DOHH2 (cell line): ENCODE data around the gene MGAT3.
"Not testable (repeated sequence)": the region's sequence is repeated elsewhere in the genome, so short reads cannot be mapped to it uniquely, and the experiment has no call there.

ENCODE experiments used
- H3F3A ChIP-seq: fragments of 200-600 bp; sonication (generic), shearing (Covaris generic); 2 replicates; pipeline ENCODE4 v1.6.0; 2016; ENCODE audit warnings: antibody characterized with exemption, mild to moderate bottlenecking; ENCODE audit not compliant: control insufficient read depth, insufficient read depth
- H3K27ac ChIP-seq: fragments of 200-600 bp; sonication (generic); 2 replicates; pipeline ENCODE4 v1.5.1; 2014; ENCODE audit warnings: low read depth, mild to moderate bottlenecking, low read length, moderate library complexity
- H3K27me3 ChIP-seq: fragments of 200-600 bp; sonication (generic); 2 replicates; pipeline ENCODE4 v1.6.1; 2014; ENCODE audit warnings: mild to moderate bottlenecking, low read length, mixed read lengths; ENCODE audit not compliant: control insufficient read depth
- H3K36me3 ChIP-seq: fragments of 200-600 bp; sonication (generic); 2 replicates; pipeline ENCODE4 v1.6.1; 2014; ENCODE audit warnings: mild to moderate bottlenecking, low read length, moderate library complexity, mixed read lengths; ENCODE audit not compliant: control insufficient read depth
- H3K4me1 ChIP-seq: fragments of 200-600 bp; sonication (generic); 2 replicates; pipeline ENCODE4 v1.6.1; 2014; ENCODE audit warnings: mild to moderate bottlenecking, low read length, mixed read lengths; ENCODE audit not compliant: control insufficient read depth
- H3K4me2 ChIP-seq: fragments of 200-600 bp; sonication (generic); 2 replicates; pipeline ENCODE4 v1.6.0; 2014; ENCODE audit warnings: mild to moderate bottlenecking, low read length, moderate library complexity
- H3K4me3 ChIP-seq: fragments of 200-600 bp; sonication (generic); 2 replicates; pipeline ENCODE4 v1.5.1; 2014; ENCODE audit warnings: mild to moderate bottlenecking, low read length, mixed read lengths
- H3K79me2 ChIP-seq: fragments of 200-600 bp; sonication (generic); 2 replicates; pipeline ENCODE4 v1.6.1; 2014; ENCODE audit warnings: mild to moderate bottlenecking, low read length, mixed read lengths; ENCODE audit not compliant: control insufficient read depth
- H3K9me2 ChIP-seq: fragments of 200-600 bp; sonication (generic); replicated peaks from 2 replicates; pipeline ENCODE4 v1.6.1; 2014; ENCODE audit warnings: mild to moderate bottlenecking, low read length, mixed read lengths; ENCODE audit not compliant: control insufficient read depth
- H3K9me3 ChIP-seq: fragments of 200-600 bp; sonication (generic); 2 replicates; pipeline ENCODE4 v1.6.1; 2014; ENCODE audit warnings: antibody characterized with exemption, low read length, mixed read lengths; ENCODE audit not compliant: control insufficient read depth, insufficient read depth
- H4K20me1 ChIP-seq: fragments of 200-600 bp; sonication (generic); 2 replicates; pipeline ENCODE4 v1.6.0; 2014; ENCODE audit warnings: low read depth, mild to moderate bottlenecking, antibody characterized with exemption, low read length, moderate library complexity; ENCODE audit not compliant: control insufficient read depth, insufficient read depth
- EZH2phosphoT487 ChIP-seq: fragments of 200-600 bp; sonication (generic); IDR thresholded peaks from 2 replicates; pipeline ENCODE4 v1.6.1; 2017; ENCODE audit warnings: borderline replicate concordance, mild to moderate bottlenecking, antibody characterized with exemption, low read length, moderate library complexity, mixed read lengths
- TF ChIP-seq, protein P1 (sequence below): fragments of 200-600 bp; sonication (generic); IDR thresholded peaks from one replicate; pipeline ENCODE4 v1.5.1; 2014; ENCODE audit warnings: antibody characterized with exemption, mild to moderate bottlenecking, low read depth, low read length; ENCODE audit not compliant: poor library complexity, severe bottlenecking

Gene MGAT3

DNA sequence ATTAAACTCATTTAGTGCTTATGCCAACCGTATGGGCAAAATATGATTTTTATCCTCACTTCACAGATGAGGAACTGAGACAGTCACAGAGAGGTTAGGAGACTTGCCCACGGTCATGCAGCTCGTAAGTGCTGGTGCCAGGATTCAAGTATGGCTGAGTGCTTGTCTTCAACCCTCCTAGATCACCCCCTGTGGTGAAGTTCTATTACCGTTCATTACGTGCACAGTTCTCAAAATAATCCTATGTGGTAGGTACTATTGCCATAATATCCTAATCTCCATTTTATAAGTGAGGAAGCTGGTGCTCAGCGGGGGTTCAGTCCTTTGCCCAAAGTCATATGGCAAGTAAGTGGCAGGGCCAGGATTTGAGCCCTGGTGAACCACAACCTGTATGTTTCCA, 46.8 kb downstream of the MGAT3 start:
- peaks cover 5% of the 10 kb centered on the region; the same call in 1 of the 2 replicates for H4K20me1 ChIP-seq
- no peaks in the 10 kb centered on the region for H3K9me2 ChIP-seq
- peak overlapping the region; percentile 91 for H3K4me2 ChIP-seq
- peaks cover 64% of the 10 kb centered on the region for H3K36me3 ChIP-seq
- peak overlapping the region; percentile 52; the same call in 1 of the 2 replicates for H3K27ac ChIP-seq
- H3K9me3 ChIP-seq = no peaks in the 10 kb centered on the region
- H3K79me2 ChIP-seq = peaks cover 65% of the 10 kb centered on the region
- peaks cover 22% of the 10 kb centered on the region for H3K4me1 ChIP-seq
- H3K27me3 ChIP-seq = no peaks in the 10 kb centered on the region
- peak overlapping the region; percentile 96 for H3K4me3 ChIP-seq
- H3F3A ChIP-seq = no peaks in the 10 kb centered on the region
- TF ChIP-seq, protein P1, sequence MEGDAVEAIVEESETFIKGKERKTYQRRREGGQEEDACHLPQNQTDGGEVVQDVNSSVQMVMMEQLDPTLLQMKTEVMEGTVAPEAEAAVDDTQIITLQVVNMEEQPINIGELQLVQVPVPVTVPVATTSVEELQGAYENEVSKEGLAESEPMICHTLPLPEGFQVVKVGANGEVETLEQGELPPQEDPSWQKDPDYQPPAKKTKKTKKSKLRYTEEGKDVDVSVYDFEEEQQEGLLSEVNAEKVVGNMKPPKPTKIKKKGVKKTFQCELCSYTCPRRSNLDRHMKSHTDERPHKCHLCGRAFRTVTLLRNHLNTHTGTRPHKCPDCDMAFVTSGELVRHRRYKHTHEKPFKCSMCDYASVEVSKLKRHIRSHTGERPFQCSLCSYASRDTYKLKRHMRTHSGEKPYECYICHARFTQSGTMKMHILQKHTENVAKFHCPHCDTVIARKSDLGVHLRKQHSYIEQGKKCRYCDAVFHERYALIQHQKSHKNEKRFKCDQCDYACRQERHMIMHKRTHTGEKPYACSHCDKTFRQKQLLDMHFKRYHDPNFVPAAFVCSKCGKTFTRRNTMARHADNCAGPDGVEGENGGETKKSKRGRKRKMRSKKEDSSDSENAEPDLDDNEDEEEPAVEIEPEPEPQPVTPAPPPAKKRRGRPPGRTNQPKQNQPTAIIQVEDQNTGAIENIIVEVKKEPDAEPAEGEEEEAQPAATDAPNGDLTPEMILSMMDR = no peak
- TF ChIP-seq EZH2phosphoT487 = no peak

DNA sequence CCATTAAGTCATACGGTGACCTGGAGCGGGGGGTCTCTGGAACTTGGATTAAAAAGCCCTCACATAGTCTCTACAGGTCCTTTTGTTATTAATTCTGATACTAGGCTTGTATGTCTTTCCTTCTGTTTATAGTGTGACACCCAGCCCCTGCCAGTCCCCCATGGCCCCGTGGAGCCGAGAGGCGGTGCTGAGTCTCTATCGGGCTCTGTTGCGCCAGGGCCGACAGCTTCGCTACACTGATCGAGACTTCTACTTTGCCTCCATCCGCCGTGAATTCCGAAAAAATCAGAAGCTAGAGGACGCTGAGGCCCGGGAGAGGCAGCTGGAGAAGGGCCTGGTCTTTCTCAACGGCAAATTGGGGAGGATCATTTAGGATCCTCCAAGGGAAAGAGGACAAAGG, 47.3 kb downstream of the MGAT3 start:
- Histone ChIP-seq H3K9me3 (no peaks in the 10 kb centered on the region), H3K36me3 (peaks cover 68% of the 10 kb centered on the region)

DNA sequence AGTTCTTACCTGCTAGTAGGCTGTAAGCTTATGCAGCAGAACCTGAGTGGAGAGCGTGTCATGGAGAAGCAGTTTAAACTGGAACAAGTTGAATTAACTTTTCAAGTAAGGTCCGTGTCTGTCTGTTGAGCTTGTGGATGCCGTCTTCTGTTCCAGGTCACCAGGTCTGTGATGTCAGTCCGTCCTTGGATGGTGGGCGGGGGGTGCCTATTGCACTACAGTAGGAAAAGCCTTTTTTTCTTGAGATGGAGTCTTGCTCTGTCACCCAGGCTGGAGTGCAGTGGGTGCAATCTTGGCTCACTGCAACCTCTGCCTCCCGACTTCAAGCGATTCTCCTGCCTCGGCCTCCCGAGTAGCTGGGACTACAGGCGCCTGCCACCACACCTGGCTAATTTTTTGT, 50.2 kb downstream of the MGAT3 start:
- Histone ChIP-seq H3K79me2 (peaks cover 94% of the 10 kb centered on the region), H3K36me3 (peaks cover 98% of the 10 kb centered on the region), H4K20me1 (peaks cover 10% of the 10 kb centered on the region), H3K4me1 (peaks cover 13% of the 10 kb centered on the region)
- not testable (repeated sequence) for H3K27me3 ChIP-seq, H3K9me2 ChIP-seq, H3K4me2 ChIP-seq, H3F3A ChIP-seq, H3K9me3 ChIP-seq, H3K4me3 ChIP-seq, H3K27ac ChIP-seq

More for the DNA sequence above, 47.3 kb downstream of the MGAT3 start:
- Histone ChIP-seq H3K27ac (no peak overlapping the region), H4K20me1 (peaks cover 5% of the 10 kb centered on the region; the same call in 1 of the 2 replicates), H3K4me2 (peak overlapping the region; percentile 91), H3F3A (no peaks in the 10 kb centered on the region), H3K79me2 (peaks cover 70% of the 10 kb centered on the region), H3K4me3 (peak overlapping the region; percentile 96), H3K27me3 (no peaks in the 10 kb centered on the region), H3K9me2 (no peaks in the 10 kb centered on the region), H3K4me1 (peaks cover 22% of the 10 kb centered on the region)
- TF ChIP-seq, protein P1 = no peak
- no peak for TF ChIP-seq EZH2phosphoT487

DNA sequence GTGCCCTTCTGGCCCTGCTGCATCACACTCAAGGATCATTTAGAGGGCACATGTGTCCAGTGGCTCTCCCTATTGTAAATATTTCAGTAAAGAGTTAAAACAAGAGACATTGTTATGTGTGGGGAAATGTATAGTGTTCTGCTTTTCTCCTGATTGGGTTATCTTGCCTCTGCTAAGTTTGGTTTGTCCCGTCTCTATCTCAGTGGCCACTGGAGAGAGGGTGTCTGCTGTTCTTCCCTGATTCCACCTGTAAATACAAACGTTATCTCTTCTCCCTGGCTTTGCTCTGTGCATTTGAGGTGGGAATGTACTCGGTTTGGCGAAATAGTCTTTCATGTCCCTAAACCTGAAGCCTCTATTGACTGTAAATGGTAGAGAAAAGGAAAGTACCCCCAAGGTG, 51.6 kb downstream of the MGAT3 start:
- H3K79me2 ChIP-seq = peaks cover 86% of the 10 kb centered on the region
- no peaks in the 10 kb centered on the region for H3K27me3 ChIP-seq
- H3K9me2 ChIP-seq = no peaks in the 10 kb centered on the region
- H3K36me3 ChIP-seq = peaks cover 98% of the 10 kb centered on the region
- peaks cover 9% of the 10 kb centered on the region for H3K4me1 ChIP-seq
- H3K4me2 ChIP-seq = no peak overlapping the region
- H3F3A ChIP-seq = no peaks in the 10 kb centered on the region
- no peak overlapping the region for H3K4me3 ChIP-seq
- TF ChIP-seq, protein P1 = no peak
- TF ChIP-seq EZH2phosphoT487 = no peak
- peaks cover 10% of the 10 kb centered on the region for H4K20me1 ChIP-seq
- H3K9me3 ChIP-seq = no peaks in the 10 kb centered on the region
- H3K27ac ChIP-seq = no peak overlapping the region
